Uterus (tissue), 4 donors: ENCODE results near the gene TADA2B. TPM values are rescaled to one million over a fixed set of nuclear protein-coding genes. Genes with fewer than 3 reads are reported as not detected.

Experiments
- DNase-seq, 2 donors: peaks; one replicate each; pipeline ENCODE4 v3.0.0-alpha.2; 2019 to 2020
- H3K27ac ChIP-seq, 2 donors: fragments of 200-600 bp; sonication (generic); 1 replicate in 1 of 2; 2 replicates in 1 of 2; pipeline ENCODE4 v1.5.1; 2016 to 2018
- H3K27me3 ChIP-seq, 2 donors: fragments of 200-600 bp; sonication (generic); one replicate each; pipeline ENCODE4 v1.5.1; 2018 to 2019; ENCODE audit warnings: control low read depth in 1 of 2
- H3K36me3 ChIP-seq, 2 donors: fragments of 200-600 bp; sonication (generic); one replicate each; pipeline ENCODE4 v1.5.1; 2019; ENCODE audit warnings: control low read depth in 1 of 2
- H3K4me1 ChIP-seq, 2 donors: fragments of 200-600 bp; sonication (generic); one replicate each; pipeline ENCODE4 v1.5.1; 2018 to 2019; ENCODE audit warnings: control low read depth in 1 of 2
- H3K4me3 ChIP-seq, 2 donors: fragments of 200-600 bp; sonication (generic); 1 replicate in 1 of 2; 2 replicates in 1 of 2; pipeline ENCODE4 v1.5.1; 2018 to 2019; ENCODE audit warnings: mild to moderate bottlenecking in 1 of 2
- H3K9me3 ChIP-seq, 2 donors: fragments of 200-600 bp; sonication (generic); one replicate each; pipeline ENCODE4 v1.5.1; 2019; ENCODE audit warnings: control low read depth in 1 of 2
- POLR2A ChIP-seq, 2 donors: fragments of 450-650 bp; IDR thresholded peaks; one replicate each; pipeline ENCODE4 v1.6.1; 2016; ENCODE audit warnings: antibody characterized with exemption in 2 of 2, mild to moderate bottlenecking in 1 of 2, moderate library complexity in 1 of 2
- intact Hi-C: fragments of 100-400 bp; cut with DNase I; formaldehyde crosslinking; loops from one replicate; pipeline ENCODE4 v1.15.1; 2023; ENCODE audit warnings: low total_unique reads
- total RNA-seq, 4 donors: library from RNA; depleted of rRNA in 3 of 4; stranded (reverse); fragments of >200 nt in 3 of 4; gene quantifications; one replicate each; pipeline versions ENCODE4 v1.1.0 to v1.2.4, GENCODE V29; 2014 to 2023
- TF ChIP-seq, protein P1 (sequence below), 4 experiments: fragments of 200-600 bp in 2 of 4; fragments of 450-650 bp in 2 of 4; sonication (generic) in 2 of 4; IDR thresholded peaks; one replicate each; pipeline ENCODE4 v1.5.1; 2016 to 2019; ENCODE audit warnings: antibody characterized with exemption in 4 of 4, mild to moderate bottlenecking in 2 of 4, moderate library complexity in 1 of 4
- donor health status: DM: yes; HTN: yes; CAD: no.

TADA2B gene
- total RNA-seq, 4 donors from 2014 or later: 14.1 to 24.0 (median 21.1) TPM

DNA sequence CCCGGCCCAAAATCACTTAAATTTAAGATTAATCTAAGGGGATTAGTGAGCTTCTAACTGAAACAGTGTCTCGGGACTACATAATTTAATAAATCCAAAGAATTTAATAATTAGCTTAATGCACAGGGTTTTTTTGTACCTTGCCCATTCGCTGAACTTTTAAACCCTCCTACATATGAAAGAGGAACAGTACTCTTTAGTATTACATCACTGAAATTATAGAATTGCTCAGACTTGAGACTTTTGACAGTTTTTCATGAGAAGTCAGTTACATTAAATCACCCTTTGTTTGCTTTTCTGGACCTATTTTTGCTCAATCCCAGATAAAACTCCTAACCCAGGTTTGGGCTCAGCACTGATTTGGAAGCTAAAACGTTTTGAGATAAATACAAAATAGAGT is 2.4 kb upstream of the TADA2B start:
- Histone ChIP-seq H3K4me1 (peaks cover 0 to 6% of the 10 kb centered on the region in 2 donors), H3K27me3 (no peaks in the 10 kb centered on the region), H3K4me3 (no peak overlapping the region), H3K27ac (no peak overlapping the region), H3K36me3 (no peaks in the 10 kb centered on the region), H3K9me3 (no peaks in the 10 kb centered on the region)
- DNase-seq: no peak
- TF ChIP-seq POLR2A (IDR thresholded peaks at IDR 0.05): no peak
- TF ChIP-seq, protein P1, sequence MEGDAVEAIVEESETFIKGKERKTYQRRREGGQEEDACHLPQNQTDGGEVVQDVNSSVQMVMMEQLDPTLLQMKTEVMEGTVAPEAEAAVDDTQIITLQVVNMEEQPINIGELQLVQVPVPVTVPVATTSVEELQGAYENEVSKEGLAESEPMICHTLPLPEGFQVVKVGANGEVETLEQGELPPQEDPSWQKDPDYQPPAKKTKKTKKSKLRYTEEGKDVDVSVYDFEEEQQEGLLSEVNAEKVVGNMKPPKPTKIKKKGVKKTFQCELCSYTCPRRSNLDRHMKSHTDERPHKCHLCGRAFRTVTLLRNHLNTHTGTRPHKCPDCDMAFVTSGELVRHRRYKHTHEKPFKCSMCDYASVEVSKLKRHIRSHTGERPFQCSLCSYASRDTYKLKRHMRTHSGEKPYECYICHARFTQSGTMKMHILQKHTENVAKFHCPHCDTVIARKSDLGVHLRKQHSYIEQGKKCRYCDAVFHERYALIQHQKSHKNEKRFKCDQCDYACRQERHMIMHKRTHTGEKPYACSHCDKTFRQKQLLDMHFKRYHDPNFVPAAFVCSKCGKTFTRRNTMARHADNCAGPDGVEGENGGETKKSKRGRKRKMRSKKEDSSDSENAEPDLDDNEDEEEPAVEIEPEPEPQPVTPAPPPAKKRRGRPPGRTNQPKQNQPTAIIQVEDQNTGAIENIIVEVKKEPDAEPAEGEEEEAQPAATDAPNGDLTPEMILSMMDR (IDR thresholded peaks at IDR 0.05): no peak
- intact Hi-C loops: no loop called here

DNA sequence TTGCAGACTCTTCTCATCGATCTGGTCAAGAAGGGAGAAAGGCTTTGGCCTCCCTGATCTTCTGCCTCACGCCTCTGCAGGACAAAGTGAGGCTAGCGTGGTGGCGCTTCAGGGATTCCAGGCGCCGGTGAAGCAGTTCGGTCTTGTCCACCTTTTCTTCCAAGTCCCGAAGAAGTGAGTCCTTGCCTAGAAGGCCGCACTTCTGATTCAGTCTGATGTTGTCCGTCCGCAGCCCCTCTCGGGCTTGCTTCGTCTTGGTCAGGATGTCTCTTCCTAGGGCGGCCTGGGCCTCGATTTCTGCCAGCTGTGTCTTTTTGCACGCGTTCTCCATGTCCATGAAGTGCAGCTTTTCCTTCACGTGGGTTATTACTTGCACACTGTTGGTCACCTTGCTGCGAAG is 1.9 kb upstream of the TADA2B start:
- intact Hi-C loops: no loop called here
- no peak for DNase-seq
- no peaks in the 10 kb centered on the region for H3K9me3 ChIP-seq
- no peaks in the 10 kb centered on the region for H3K36me3 ChIP-seq
- no peak overlapping the region for H3K4me3 ChIP-seq
- no peaks in the 10 kb centered on the region for H3K27me3 ChIP-seq
- peaks cover 3 to 6% of the 10 kb centered on the region in 2 donors for H3K4me1 ChIP-seq
- TF ChIP-seq POLR2A (IDR thresholded peaks at IDR 0.05): no peak
- TF ChIP-seq, protein P1 (IDR thresholded peaks at IDR 0.05): no peak
- no peak overlapping the region for H3K27ac ChIP-seq

DNA sequence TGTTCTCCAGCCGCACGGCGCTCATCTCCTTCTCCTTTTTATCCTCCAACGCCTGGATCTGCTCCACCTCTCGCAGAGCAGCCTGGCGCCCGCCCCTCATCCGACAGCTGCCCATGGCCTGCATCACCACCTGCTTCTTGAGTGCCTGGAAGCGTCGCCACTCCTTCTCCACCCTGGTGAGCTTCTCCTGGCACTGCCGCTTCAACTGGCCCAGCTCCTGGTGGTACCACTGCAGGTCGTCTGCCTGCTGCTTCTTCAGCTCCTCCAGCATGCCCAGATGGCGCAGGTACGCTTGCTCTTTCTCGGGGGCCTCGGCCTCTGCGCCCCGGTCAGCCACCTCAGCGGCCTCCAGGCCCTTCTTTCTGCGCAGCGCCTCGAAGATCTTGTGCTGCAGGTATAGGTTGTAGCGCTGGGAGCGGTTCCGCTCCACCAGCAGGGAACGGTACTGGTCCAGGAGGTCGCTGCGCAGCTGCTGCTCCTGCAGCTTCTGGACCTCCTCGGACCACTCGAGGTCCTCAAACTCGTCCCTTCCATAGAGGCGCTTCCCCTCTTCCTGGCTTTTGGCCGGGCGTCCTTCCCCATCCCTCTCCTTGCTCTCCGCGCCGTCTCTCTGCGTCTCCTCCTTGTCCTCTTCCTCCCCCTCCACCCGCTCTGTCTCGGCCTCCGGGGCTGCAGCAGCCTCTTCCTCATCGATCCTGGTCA is 1.2 kb upstream of the TADA2B start:
- peak; percentile 37 to 55 for DNase-seq
- peak overlapping the region; percentile 55 to 58 for H3K4me3 ChIP-seq
- TF ChIP-seq POLR2A (IDR thresholded peaks at IDR 0.05): no peak
- TF ChIP-seq, protein P1 (IDR thresholded peaks at IDR 0.05): no peak
- no peaks in the 10 kb centered on the region for H3K36me3 ChIP-seq
- peaks cover 6 to 8% of the 10 kb centered on the region in 2 donors for H3K4me1 ChIP-seq
- peak overlapping the region; percentile 12 to 71 for H3K27ac ChIP-seq
- H3K9me3 ChIP-seq: no peaks in the 10 kb centered on the region
- no peaks in the 10 kb centered on the region for H3K27me3 ChIP-seq
- intact Hi-C loops: no loop called here

DNA sequence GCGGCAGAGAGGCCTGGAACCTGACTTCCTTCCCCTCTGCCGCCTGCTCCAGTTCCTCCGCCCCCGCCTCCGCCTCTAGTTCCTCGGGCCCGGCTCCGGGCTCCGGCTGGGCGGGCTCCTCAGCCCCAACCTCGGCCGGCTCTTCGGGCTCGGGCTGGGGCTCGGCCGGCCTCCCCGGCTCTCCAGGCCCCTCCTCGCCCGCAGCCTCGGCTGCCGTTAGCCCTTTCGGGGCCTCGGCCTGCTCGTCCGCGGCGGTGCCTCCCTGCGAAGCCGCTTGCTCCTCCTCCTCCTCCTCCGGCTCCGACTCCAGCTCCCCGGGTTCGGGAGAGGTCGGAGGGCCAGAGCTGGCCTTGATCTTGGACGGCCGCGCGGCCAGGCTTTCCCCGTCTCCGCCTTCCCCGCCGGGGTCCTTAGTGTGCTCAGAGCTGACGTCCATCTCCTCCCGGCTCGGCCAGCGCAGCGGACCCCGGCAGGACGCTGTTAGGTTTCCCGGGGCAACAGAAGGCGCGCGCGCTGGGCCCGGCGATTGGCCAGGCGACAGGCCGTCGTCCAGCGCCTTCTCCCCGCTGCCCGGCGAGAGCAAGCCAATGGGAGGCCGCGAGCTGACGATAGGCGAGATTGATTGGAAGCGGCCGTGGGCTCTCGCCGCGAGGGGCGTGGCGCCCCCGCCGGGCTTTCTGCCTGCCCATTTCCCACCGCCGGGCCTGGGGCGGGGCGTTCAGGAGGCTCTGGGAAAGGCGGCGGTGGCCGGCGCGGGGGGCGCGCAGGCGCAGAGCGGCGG is 479 bp upstream of the TADA2B start:
- intact Hi-C loops: no loop called here
- Histone ChIP-seq H3K9me3 (no peaks in the 10 kb centered on the region), H3K36me3 (no peaks in the 10 kb centered on the region), H3K4me3 (peak overlapping the region; percentile 55 to 58), H3K27ac (peak overlapping the region; percentile 71 to 72), H3K4me1 (peaks cover 6 to 8% of the 10 kb centered on the region in 2 donors), H3K27me3 (no peaks in the 10 kb centered on the region)
- TF ChIP-seq POLR2A (IDR thresholded peaks at IDR 0.05): peak in 1 of 2 donors; percentile 17
- TF ChIP-seq, protein P1 (IDR thresholded peaks at IDR 0.05): peak in 3 of 4 experiments; percentile 43 to 94 (median 93)
- DNase-seq: peak; percentile 95 to 98
